ENCODE data around the gene DOCK4.

DOCK4 gene

GRCh38 chr7:112092306-112092705 is 113.9 kb downstream of the DOCK4 start:
- no peak for DNase-seq (ENCODE audit: low spot score in 2 of 2)
- ATAC-seq (replicated peaks; ENCODE audit: extremely low read depth, poor library complexity, severe bottlenecking): no peak
- H3K27ac Mint-ChIP-seq (ENCODE audit: low read depth): no peak overlapping the region
- H3K27me3 Mint-ChIP-seq: peaks cover 37% of the 10 kb centered on the region
- H3K4me1 Mint-ChIP-seq: no peaks in the 10 kb centered on the region
- H3K4me3 Mint-ChIP-seq: no peak overlapping the region
- no peaks in the 10 kb centered on the region for H3K36me3 Mint-ChIP-seq (ENCODE audit: insufficient read depth)
- no peaks in the 10 kb centered on the region for H3K9me3 Mint-ChIP-seq

GRCh38 chr7:112091768-112092167 is 114.4 kb downstream of the DOCK4 start:
- Mint-ChIP-seq H3K27me3 (peaks cover 38% of the 10 kb centered on the region), H3K4me3 (no peak overlapping the region), H3K4me1 (no peaks in the 10 kb centered on the region), H3K27ac (ENCODE audit: low read depth) (no peak overlapping the region), H3K9me3 (no peaks in the 10 kb centered on the region), H3K36me3 (ENCODE audit: insufficient read depth) (no peaks in the 10 kb centered on the region)
- DNase-seq (ENCODE audit: low spot score in 2 of 2) (no peak), ATAC-seq (replicated peaks; ENCODE audit: extremely low read depth, poor library complexity, severe bottlenecking) (no peak)

- no peaks in the 10 kb centered on the region for H3K4me1 Mint-ChIP-seq
- DNase-seq (ENCODE audit: low spot score in 2 of 2) (no peak), ATAC-seq (replicated peaks; ENCODE audit: extremely low read depth, poor library complexity, severe bottlenecking) (no peak)
- no peaks in the 10 kb centered on the region for H3K9me3 Mint-ChIP-seq
- peaks cover 38% of the 10 kb centered on the region for H3K27me3 Mint-ChIP-seq
- H3K36me3 Mint-ChIP-seq (ENCODE audit: insufficient read depth): no peaks in the 10 kb centered on the region
- H3K27ac Mint-ChIP-seq (ENCODE audit: low read depth): no peak overlapping the region
- no peak overlapping the region for H3K4me3 Mint-ChIP-seq
These were observed 116.6 kb downstream of the DOCK4 start for GRCh38 chr7:112089551-112089950.

GRCh38 chr7:112088484-112089016 is 117.6 kb downstream of the DOCK4 start:
- Mint-ChIP-seq H3K4me3 (no peak overlapping the region), H3K4me1 (no peaks in the 10 kb centered on the region), H3K27ac (ENCODE audit: low read depth) (no peak overlapping the region), H3K9me3 (no peaks in the 10 kb centered on the region), H3K27me3 (peaks cover 38% of the 10 kb centered on the region), H3K36me3 (ENCODE audit: insufficient read depth) (no peaks in the 10 kb centered on the region)
- DNase-seq (ENCODE audit: low spot score in 2 of 2) (no peak), ATAC-seq (replicated peaks; ENCODE audit: extremely low read depth, poor library complexity, severe bottlenecking) (no peak)

- no peaks in the 10 kb centered on the region for H3K9me3 Mint-ChIP-seq
- ATAC-seq (replicated peaks; ENCODE audit: extremely low read depth, poor library complexity, severe bottlenecking) (no peak), DNase-seq (ENCODE audit: low spot score in 2 of 2) (no peak)
- no peaks in the 10 kb centered on the region for H3K4me1 Mint-ChIP-seq
- peaks cover 25% of the 10 kb centered on the region for H3K27me3 Mint-ChIP-seq
- no peak overlapping the region for H3K4me3 Mint-ChIP-seq
- H3K27ac Mint-ChIP-seq (ENCODE audit: low read depth): no peak overlapping the region
- peaks cover 2% of the 10 kb centered on the region for H3K36me3 Mint-ChIP-seq (ENCODE audit: insufficient read depth)
These were observed 119.5 kb downstream of the DOCK4 start for GRCh38 chr7:112086496-112087254.

- DNase-seq (ENCODE audit: low spot score in 2 of 2) (no peak), ATAC-seq (replicated peaks; ENCODE audit: extremely low read depth, poor library complexity, severe bottlenecking) (no peak)
- peaks cover 2% of the 10 kb centered on the region for H3K36me3 Mint-ChIP-seq (ENCODE audit: insufficient read depth)
- H3K4me3 Mint-ChIP-seq: no peak overlapping the region
- peaks cover 32% of the 10 kb centered on the region for H3K27me3 Mint-ChIP-seq
- H3K27ac Mint-ChIP-seq (ENCODE audit: low read depth): no peak overlapping the region
- no peaks in the 10 kb centered on the region for H3K9me3 Mint-ChIP-seq
- no peaks in the 10 kb centered on the region for H3K4me1 Mint-ChIP-seq
These were observed 121.7 kb downstream of the DOCK4 start for GRCh38 chr7:112084520-112084971.

GRCh38 chr7:112083776-112084355 is 122.3 kb downstream of the DOCK4 start:
- Mint-ChIP-seq H3K36me3 (ENCODE audit: insufficient read depth) (peaks cover 2% of the 10 kb centered on the region), H3K9me3 (no peaks in the 10 kb centered on the region), H3K27ac (ENCODE audit: low read depth) (no peak overlapping the region), H3K4me1 (no peaks in the 10 kb centered on the region), H3K27me3 (peaks cover 27% of the 10 kb centered on the region), H3K4me3 (no peak overlapping the region)
- ATAC-seq (replicated peaks; ENCODE audit: extremely low read depth, poor library complexity, severe bottlenecking) (no peak), DNase-seq (ENCODE audit: low spot score in 2 of 2) (no peak)

GRCh38 chr7:112082306-112082705 is 123.9 kb downstream of the DOCK4 start:
- H3K27me3 Mint-ChIP-seq: peaks cover 27% of the 10 kb centered on the region
- DNase-seq (ENCODE audit: low spot score in 2 of 2) (no peak), ATAC-seq (replicated peaks; ENCODE audit: extremely low read depth, poor library complexity, severe bottlenecking) (no peak)
- H3K36me3 Mint-ChIP-seq (ENCODE audit: insufficient read depth): peaks cover 2% of the 10 kb centered on the region
- H3K9me3 Mint-ChIP-seq: no peaks in the 10 kb centered on the region
- H3K27ac Mint-ChIP-seq (ENCODE audit: low read depth): no peak overlapping the region
- no peaks in the 10 kb centered on the region for H3K4me1 Mint-ChIP-seq
- H3K4me3 Mint-ChIP-seq: no peak overlapping the region

- Mint-ChIP-seq H3K9me3 (no peaks in the 10 kb centered on the region), H3K4me3 (no peak overlapping the region), H3K27me3 (peaks cover 30% of the 10 kb centered on the region), H3K36me3 (ENCODE audit: insufficient read depth) (peaks cover 2% of the 10 kb centered on the region), H3K27ac (ENCODE audit: low read depth) (no peak overlapping the region), H3K4me1 (no peaks in the 10 kb centered on the region)
- DNase-seq (ENCODE audit: low spot score in 2 of 2): no peak
- no peak for ATAC-seq (replicated peaks; ENCODE audit: extremely low read depth, poor library complexity, severe bottlenecking)
These were observed 124.4 kb downstream of the DOCK4 start for GRCh38 chr7:112081778-112082177.

GRCh38 chr7:112080978-112081377 is 125.2 kb downstream of the DOCK4 start:
- H3K27ac Mint-ChIP-seq (ENCODE audit: low read depth): no peak overlapping the region
- peaks cover 34% of the 10 kb centered on the region for H3K27me3 Mint-ChIP-seq
- ATAC-seq (replicated peaks; ENCODE audit: extremely low read depth, poor library complexity, severe bottlenecking) (no peak), DNase-seq (ENCODE audit: low spot score in 2 of 2) (no peak)
- H3K4me1 Mint-ChIP-seq: no peaks in the 10 kb centered on the region
- no peak overlapping the region for H3K4me3 Mint-ChIP-seq
- peaks cover 2% of the 10 kb centered on the region for H3K36me3 Mint-ChIP-seq (ENCODE audit: insufficient read depth)
- H3K9me3 Mint-ChIP-seq: no peaks in the 10 kb centered on the region

GRCh38 chr7:112080441-112080840 is 125.8 kb downstream of the DOCK4 start:
- Mint-ChIP-seq H3K9me3 (no peaks in the 10 kb centered on the region), H3K4me3 (no peak overlapping the region), H3K27ac (ENCODE audit: low read depth) (no peak overlapping the region), H3K4me1 (no peaks in the 10 kb centered on the region), H3K36me3 (ENCODE audit: insufficient read depth) (peaks cover 2% of the 10 kb centered on the region), H3K27me3 (peaks cover 38% of the 10 kb centered on the region)
- no peak for DNase-seq (ENCODE audit: low spot score in 2 of 2)
- peak; percentile 32 for ATAC-seq (replicated peaks; ENCODE audit: extremely low read depth, poor library complexity, severe bottlenecking)

- H3K27me3 Mint-ChIP-seq: peaks cover 45% of the 10 kb centered on the region
- ATAC-seq (replicated peaks; ENCODE audit: extremely low read depth, poor library complexity, severe bottlenecking): no peak
- H3K36me3 Mint-ChIP-seq (ENCODE audit: insufficient read depth): peaks cover 2% of the 10 kb centered on the region
- H3K4me1 Mint-ChIP-seq: no peaks in the 10 kb centered on the region
- no peak overlapping the region for H3K4me3 Mint-ChIP-seq
- no peak overlapping the region for H3K27ac Mint-ChIP-seq (ENCODE audit: low read depth)
- no peak for DNase-seq (ENCODE audit: low spot score in 2 of 2)
- peaks cover 5% of the 10 kb centered on the region for H3K9me3 Mint-ChIP-seq
These were observed 126.5 kb downstream of the DOCK4 start for GRCh38 chr7:112079673-112080072.

GRCh38 chr7:112079122-112079521 is 127.1 kb downstream of the DOCK4 start:
- Mint-ChIP-seq H3K4me1 (no peaks in the 10 kb centered on the region), H3K27ac (ENCODE audit: low read depth) (no peak overlapping the region), H3K27me3 (peaks cover 50% of the 10 kb centered on the region), H3K9me3 (peaks cover 6% of the 10 kb centered on the region), H3K36me3 (ENCODE audit: insufficient read depth) (peaks cover 2% of the 10 kb centered on the region), H3K4me3 (no peak overlapping the region)
- ATAC-seq (replicated peaks; ENCODE audit: extremely low read depth, poor library complexity, severe bottlenecking) (no peak), DNase-seq (ENCODE audit: low spot score in 2 of 2) (no peak)
